ENCODE data around the gene LINC00632.

DNA sequence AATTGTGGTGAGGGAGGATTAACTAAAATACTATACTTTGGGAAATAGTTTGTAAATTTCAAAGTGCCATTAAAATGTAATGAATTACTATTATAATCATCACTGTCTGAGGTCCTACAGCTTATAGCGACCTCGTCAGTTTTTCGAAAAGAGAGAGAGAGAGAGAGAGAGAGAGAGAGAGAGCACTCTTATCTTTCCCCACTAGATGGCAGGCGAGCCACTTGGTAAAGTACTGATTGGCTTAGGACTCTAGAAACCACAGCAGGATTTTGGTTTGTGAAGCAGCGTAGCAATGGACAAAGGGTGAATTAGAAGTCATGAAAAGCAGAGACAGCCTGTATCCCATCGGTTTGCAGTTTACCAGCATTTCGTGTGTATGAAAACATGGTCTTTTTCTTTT is 52.5 kb downstream of the LINC00632 start:
- TF ChIP-seq, protein P1, sequence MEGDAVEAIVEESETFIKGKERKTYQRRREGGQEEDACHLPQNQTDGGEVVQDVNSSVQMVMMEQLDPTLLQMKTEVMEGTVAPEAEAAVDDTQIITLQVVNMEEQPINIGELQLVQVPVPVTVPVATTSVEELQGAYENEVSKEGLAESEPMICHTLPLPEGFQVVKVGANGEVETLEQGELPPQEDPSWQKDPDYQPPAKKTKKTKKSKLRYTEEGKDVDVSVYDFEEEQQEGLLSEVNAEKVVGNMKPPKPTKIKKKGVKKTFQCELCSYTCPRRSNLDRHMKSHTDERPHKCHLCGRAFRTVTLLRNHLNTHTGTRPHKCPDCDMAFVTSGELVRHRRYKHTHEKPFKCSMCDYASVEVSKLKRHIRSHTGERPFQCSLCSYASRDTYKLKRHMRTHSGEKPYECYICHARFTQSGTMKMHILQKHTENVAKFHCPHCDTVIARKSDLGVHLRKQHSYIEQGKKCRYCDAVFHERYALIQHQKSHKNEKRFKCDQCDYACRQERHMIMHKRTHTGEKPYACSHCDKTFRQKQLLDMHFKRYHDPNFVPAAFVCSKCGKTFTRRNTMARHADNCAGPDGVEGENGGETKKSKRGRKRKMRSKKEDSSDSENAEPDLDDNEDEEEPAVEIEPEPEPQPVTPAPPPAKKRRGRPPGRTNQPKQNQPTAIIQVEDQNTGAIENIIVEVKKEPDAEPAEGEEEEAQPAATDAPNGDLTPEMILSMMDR (IDR thresholded peaks at IDR 0.05): peak in 4 of 7 experiments; percentile 44 to 66 (median 60)
- TF ChIP-seq POLR2AphosphoS5 (IDR thresholded peaks at IDR 0.05) (no peak), POLR2A (IDR thresholded peaks at IDR 0.05) (no peak)

All from stomach (tissue), 4 donors.